ENCODE results near the gene SDHC. TPM values are rescaled to one million over a fixed set of nuclear protein-coding genes. Genes with fewer than 3 reads are reported as not detected.

Gene SDHC, protein sequence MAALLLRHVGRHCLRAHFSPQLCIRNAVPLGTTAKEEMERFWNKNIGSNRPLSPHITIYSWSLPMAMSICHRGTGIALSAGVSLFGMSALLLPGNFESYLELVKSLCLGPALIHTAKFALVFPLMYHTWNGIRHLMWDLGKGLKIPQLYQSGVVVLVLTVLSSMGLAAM
- polyA plus RNA-seq (2014; cell fraction: cytosol; rRNA removed), result 25.7 and 36.6 TPM in 2 replicates
- 11.4 and 55.1 TPM in 2 replicates for polyA plus RNA-seq (2014; cell fraction: nucleus; rRNA removed)

GRCh38 chr1:161314201-161314981 lies at the start of gene SDHC:
TSS of gene SDHC (plus strand) at chr1:161314381. CDS start at chr1:161314406, 25 bp downstream.
- DNase-seq (ENCODE audit: low spot score), result peak; percentile 82

- DNase-seq (ENCODE audit: low spot score), result no peak
These were observed 48.9 kb upstream of the SDHC start for GRCh38 chr1:161265305-161265704.

GRCh38 chr1:161266202-161266601 lies 48.0 kb upstream of the SDHC start:
- no peak for DNase-seq (ENCODE audit: low spot score)

- no peak for DNase-seq (ENCODE audit: low spot score)
These were observed 47.3 kb upstream of the SDHC start for GRCh38 chr1:161266836-161267235.

GRCh38 chr1:161267321-161267720 lies 46.9 kb upstream of the SDHC start:
- no peak for DNase-seq (ENCODE audit: low spot score)

- no peak for DNase-seq (ENCODE audit: low spot score)
These were observed 40.8 kb upstream of the SDHC start for GRCh38 chr1:161273402-161273801.

DNA sequence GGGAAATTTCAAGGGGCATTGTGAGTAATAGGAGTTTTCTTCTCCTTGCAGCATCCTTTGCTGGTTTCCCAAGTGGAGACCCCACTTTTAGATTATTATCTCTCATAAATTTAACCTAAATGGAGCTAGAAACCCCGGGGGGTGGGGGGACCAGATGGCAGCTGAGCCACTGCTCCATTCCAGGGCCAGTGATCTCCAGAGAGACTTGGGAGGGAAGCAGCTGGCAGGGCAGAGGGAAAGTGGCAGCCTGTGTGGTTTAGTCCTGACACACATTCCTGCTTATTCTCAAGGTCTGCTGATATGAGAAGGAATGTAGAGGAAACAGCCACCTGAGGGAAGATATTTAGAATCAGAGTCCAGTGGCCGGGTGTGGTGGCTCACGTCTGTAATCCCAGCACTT lies 39.3 kb upstream of the SDHC start:
- peak; percentile 57 for DNase-seq (ENCODE audit: low spot score)

GRCh38 chr1:161282991-161283390 lies 31.2 kb upstream of the SDHC start:
- DNase-seq (ENCODE audit: low spot score), result no peak

GRCh38 chr1:161285113-161285512 lies 29.1 kb upstream of the SDHC start:
- no peak for DNase-seq (ENCODE audit: low spot score)

DNA sequence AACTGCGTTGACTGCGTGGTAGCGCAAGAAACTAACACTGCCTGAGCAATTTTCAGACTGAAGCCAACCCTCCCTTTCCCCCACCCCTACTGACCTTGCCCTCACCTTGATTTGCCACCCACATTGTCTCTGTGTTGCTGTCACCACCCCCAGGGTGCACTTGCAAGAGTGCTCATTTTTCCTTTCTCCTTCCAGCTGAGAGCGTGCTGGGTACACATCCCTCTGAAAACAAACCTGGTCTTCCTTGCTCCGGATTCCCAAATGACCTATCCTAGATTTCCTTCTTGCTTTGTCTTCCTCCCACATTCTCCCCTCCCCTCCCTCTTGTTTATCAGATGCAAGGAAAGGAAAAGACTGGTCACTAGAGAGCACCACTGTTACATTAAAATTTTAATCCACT lies 28.7 kb upstream of the SDHC start:
- no peak for DNase-seq (ENCODE audit: low spot score)

DNA sequence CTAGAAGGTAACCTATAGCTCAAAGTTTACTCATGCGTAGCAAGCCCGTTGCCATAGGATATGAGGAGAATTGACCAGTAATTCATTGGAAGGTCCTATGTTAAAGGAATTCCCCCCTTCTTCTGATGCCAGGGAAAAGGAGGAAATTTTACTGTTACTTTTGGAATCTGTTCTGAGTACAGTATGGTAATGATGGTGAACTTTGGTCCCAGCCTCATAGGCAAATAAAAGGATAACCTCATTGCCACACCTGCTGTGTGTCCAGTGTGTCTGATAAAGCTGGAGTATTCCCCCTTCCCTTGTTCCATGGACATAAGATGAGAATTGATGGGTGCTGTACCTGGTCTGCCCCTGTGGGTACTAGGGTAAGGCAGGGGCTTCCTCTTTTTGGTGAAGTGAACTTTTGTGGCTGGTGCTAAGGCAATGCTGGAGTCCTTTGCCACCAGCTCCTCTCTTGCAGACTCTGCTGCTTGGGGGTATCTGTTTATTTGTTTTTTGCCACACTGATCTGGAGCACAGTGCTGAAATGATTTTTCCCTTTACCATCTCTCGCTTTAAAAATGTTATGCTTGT lies 26.6 kb upstream of the SDHC start:
- no peak for DNase-seq (ENCODE audit: low spot score)

- no peak for DNase-seq (ENCODE audit: low spot score)
These were observed 23.4 kb upstream of the SDHC start for GRCh38 chr1:161290779-161291178.

- no peak for DNase-seq (ENCODE audit: low spot score)
These were observed 16.8 kb upstream of the SDHC start for GRCh38 chr1:161297415-161297814.

GRCh38 chr1:161298116-161298515 lies 16.1 kb upstream of the SDHC start:
- DNase-seq (ENCODE audit: low spot score), result no peak

DNA sequence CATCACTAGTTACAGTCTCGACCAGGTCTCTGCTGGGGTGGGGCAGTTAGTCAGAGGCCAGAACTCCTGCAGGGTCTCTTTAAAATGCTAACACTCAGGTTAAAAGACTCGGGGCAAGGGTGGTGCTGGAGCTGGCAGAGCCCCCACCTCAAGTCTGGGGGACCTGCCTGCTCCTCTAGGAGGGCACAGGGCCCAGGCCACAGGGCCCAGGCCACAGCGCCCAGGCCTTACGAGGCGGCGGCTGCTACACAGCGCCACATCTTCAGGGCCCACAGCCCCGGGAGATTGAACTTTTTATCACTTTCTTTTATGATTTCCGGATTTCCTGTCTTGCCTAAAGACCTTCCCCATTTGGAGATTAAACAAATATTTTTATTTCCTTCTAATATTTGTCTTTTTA lies 14.8 kb upstream of the SDHC start:
- DNase-seq (ENCODE audit: low spot score), result no peak

GRCh38 chr1:161300478-161300877 lies 13.7 kb upstream of the SDHC start:
- no peak for DNase-seq (ENCODE audit: low spot score)

GRCh38 chr1:161304927-161305866 lies 9.0 kb upstream of the SDHC start:
- DNase-seq (ENCODE audit: low spot score), result no peak

DNA sequence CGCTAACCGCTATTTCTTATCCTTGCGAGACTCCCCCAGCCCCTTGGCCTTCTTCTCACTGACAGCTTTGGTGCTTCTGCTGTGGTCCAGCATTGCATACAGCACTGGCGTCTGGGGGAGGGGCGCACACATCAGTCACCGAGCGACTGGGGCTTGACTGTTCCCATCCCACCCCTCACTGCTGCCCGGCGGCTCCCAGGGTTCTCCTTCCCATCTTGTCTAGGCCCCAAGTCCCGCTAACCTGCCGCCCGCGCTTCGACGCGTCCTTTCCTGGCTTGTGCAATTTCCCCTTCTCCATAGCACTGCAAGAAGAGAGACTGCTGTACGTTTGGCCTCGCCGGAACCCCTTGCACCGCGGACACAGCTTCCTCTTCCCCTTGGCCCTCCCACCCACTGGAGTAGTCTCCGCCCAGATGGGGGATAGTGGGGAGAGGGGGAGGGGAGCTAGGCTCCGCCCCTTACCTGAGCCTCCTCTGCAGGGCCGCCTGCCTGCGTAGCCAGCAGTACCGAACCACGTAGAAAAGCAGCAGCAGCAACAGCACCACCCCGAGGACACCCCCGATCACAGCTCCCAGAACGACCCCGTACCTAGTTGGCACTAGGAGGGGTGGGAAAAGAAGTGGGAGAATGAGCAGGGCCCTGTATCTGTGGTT lies 8.2 kb upstream of the SDHC start:
- DNase-seq (ENCODE audit: low spot score), result peak; percentile 86

DNA sequence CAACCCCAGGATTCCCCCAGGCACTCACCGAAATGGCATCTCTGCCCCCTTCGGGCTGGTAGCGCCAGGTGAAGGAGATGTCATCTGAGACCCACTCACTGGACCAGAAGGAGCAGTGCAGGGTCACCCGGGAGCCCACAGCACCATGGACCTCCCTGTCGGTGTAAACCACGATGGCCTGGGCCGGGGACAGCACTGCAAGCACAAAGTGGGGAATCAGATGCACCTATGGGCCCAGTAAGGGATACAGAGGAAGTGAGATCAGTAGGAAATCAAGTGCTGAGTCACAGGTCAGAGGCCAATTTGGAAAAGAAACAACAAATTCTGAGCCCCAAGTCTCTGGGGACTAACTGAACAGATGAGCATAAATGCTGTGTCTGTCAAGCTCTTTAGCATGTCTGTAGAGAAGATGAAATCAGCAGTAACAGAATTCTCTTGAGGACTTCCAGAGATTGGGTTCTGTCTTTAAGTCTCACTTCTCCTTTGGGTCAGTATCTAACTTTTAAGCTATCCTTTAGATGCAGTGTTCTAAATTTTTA lies 6.9 kb upstream of the SDHC start:
- peak; percentile 62 for DNase-seq (ENCODE audit: low spot score)

GRCh38 chr1:161307892-161308638 lies 6.1 kb upstream of the SDHC start:
- DNase-seq (ENCODE audit: low spot score), result no peak
